ENCODE results near the gene ZDHHC15. TPM values are rescaled to one million over a fixed set of nuclear protein-coding genes. Genes with fewer than 3 reads are reported as not detected.
"Not testable (repeated sequence)": the region's sequence is repeated elsewhere in the genome, so short reads cannot be mapped to it uniquely, and the experiment has no call there.

ZDHHC15 gene
- polyA plus RNA-seq, 1 donor from 2014 or later, result 9.3 TPM

DNA sequence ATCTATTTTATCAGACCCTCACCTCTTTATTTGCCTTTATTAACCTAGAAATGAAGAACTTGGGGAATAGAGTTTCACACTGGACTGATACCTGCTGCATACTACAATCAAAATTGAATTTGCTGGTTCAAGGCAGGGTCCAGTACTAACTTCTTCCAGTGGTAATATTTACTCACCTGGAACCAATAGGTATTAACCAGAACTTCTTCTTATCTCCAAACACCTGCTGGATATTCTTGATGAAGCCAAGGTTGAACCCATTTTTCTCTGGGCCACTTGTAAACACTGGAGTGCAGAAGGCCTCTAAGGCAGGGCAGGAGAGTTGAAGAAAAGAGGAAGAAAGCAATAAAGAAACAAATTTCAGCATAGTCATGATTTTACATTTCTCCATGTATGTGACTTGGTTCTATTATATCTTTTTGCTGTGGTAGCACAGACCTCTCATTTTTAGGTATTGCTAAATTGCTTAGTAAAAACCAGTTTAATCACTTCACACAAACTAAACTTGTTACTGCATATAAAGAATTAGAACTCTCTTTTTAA is 101.1 kb downstream of the ZDHHC15 start:
- H3K27me3 ChIP-seq (ENCODE audit: insufficient read depth, low read depth, low read length), result no peaks in the 10 kb centered on the region
- TF ChIP-seq, protein P1, sequence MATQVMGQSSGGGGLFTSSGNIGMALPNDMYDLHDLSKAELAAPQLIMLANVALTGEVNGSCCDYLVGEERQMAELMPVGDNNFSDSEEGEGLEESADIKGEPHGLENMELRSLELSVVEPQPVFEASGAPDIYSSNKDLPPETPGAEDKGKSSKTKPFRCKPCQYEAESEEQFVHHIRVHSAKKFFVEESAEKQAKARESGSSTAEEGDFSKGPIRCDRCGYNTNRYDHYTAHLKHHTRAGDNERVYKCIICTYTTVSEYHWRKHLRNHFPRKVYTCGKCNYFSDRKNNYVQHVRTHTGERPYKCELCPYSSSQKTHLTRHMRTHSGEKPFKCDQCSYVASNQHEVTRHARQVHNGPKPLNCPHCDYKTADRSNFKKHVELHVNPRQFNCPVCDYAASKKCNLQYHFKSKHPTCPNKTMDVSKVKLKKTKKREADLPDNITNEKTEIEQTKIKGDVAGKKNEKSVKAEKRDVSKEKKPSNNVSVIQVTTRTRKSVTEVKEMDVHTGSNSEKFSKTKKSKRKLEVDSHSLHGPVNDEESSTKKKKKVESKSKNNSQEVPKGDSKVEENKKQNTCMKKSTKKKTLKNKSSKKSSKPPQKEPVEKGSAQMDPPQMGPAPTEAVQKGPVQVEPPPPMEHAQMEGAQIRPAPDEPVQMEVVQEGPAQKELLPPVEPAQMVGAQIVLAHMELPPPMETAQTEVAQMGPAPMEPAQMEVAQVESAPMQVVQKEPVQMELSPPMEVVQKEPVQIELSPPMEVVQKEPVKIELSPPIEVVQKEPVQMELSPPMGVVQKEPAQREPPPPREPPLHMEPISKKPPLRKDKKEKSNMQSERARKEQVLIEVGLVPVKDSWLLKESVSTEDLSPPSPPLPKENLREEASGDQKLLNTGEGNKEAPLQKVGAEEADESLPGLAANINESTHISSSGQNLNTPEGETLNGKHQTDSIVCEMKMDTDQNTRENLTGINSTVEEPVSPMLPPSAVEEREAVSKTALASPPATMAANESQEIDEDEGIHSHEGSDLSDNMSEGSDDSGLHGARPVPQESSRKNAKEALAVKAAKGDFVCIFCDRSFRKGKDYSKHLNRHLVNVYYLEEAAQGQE (IDR thresholded peaks at IDR 0.05; ENCODE audit: borderline replicate concordance), result no peak
- TF ChIP-seq POLR2AphosphoS5 (IDR thresholded peaks at IDR 0.05) (no peak), EP300 (conservative IDR thresholded peaks at IDR 0.05; ENCODE audit: poor library complexity, severe bottlenecking) (no peak), MXI1 (conservative IDR thresholded peaks at IDR 0.05; ENCODE audit: poor library complexity, severe bottlenecking) (no peak), EZH2 (IDR thresholded peaks at IDR 0.05; ENCODE audit: borderline replicate concordance, insufficient read depth, low read length, poor library complexity, severe bottlenecking) (no peak), RAD21 (conservative IDR thresholded peaks at IDR 0.05) (no peak), SMC3 (conservative IDR thresholded peaks at IDR 0.05; ENCODE audit: poor library complexity) (no peak), TAF1 (IDR thresholded peaks at IDR 0.05; ENCODE audit: low read depth) (no peak)
- TF ChIP-seq, protein P2, sequence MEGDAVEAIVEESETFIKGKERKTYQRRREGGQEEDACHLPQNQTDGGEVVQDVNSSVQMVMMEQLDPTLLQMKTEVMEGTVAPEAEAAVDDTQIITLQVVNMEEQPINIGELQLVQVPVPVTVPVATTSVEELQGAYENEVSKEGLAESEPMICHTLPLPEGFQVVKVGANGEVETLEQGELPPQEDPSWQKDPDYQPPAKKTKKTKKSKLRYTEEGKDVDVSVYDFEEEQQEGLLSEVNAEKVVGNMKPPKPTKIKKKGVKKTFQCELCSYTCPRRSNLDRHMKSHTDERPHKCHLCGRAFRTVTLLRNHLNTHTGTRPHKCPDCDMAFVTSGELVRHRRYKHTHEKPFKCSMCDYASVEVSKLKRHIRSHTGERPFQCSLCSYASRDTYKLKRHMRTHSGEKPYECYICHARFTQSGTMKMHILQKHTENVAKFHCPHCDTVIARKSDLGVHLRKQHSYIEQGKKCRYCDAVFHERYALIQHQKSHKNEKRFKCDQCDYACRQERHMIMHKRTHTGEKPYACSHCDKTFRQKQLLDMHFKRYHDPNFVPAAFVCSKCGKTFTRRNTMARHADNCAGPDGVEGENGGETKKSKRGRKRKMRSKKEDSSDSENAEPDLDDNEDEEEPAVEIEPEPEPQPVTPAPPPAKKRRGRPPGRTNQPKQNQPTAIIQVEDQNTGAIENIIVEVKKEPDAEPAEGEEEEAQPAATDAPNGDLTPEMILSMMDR (IDR thresholded peaks at IDR 0.05; ENCODE audit: poor library complexity, severe bottlenecking), result no peak
- no peak overlapping the region for H3K4me3 ChIP-seq (ENCODE audit: low read length)
- no peaks in the 10 kb centered on the region for H3F3A ChIP-seq (ENCODE audit: insufficient read depth, low read length, poor library complexity, severe bottlenecking)
- H3K9me3 ChIP-seq (ENCODE audit: low read length), result no peaks in the 10 kb centered on the region
- no peaks in the 10 kb centered on the region for H3K36me3 ChIP-seq (ENCODE audit: insufficient read depth, low read length)
- H3K9ac ChIP-seq (ENCODE audit: low read length), result no peak overlapping the region
- H2AFZ ChIP-seq (ENCODE audit: low read depth, low read length), result no peak overlapping the region
- H3K9me2 ChIP-seq (ENCODE audit: insufficient read depth, low read length), result no peaks in the 10 kb centered on the region
- H3K27ac ChIP-seq (ENCODE audit: low read length), result no peak overlapping the region
- no peaks in the 10 kb centered on the region for H4K20me1 ChIP-seq (ENCODE audit: insufficient read depth)
- no peaks in the 10 kb centered on the region for H3K79me2 ChIP-seq (replicated peaks; ENCODE audit: insufficient read depth, low read length)
- no peak overlapping the region for H3K4me2 ChIP-seq (ENCODE audit: low read length)

DNA sequence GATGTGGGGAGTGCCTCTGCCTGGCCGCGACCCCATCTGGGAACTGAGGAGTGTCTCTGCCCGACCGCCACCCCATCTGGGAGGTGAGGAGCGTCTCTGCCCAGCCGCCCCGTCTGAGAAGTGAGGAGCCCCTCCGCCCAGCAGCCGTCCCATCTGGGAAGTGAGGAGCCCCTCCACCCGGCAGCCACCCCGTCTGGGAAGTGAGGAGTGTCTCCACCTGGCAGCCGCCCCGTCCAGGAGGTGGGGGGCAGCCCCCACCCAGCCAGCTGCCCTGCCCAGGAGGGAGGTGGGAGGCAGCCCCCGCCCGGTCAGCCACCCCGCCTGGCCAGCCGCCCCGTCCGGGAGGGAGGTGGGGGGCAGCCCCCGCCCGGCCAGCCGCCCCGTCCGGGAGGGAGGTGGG is 115.7 kb downstream of the ZDHHC15 start:
- not testable (repeated sequence) for H3K9me2 ChIP-seq (ENCODE audit: insufficient read depth, low read length); H3K9me3 ChIP-seq (ENCODE audit: low read length); H4K20me1 ChIP-seq (ENCODE audit: insufficient read depth); H3K27ac ChIP-seq (ENCODE audit: low read length); H3K79me2 ChIP-seq (replicated peaks; ENCODE audit: insufficient read depth, low read length); H3K4me2 ChIP-seq (ENCODE audit: low read length); H3F3A ChIP-seq (ENCODE audit: insufficient read depth, low read length, poor library complexity, severe bottlenecking); H3K9ac ChIP-seq (ENCODE audit: low read length); H3K4me3 ChIP-seq (ENCODE audit: low read length); H3K27me3 ChIP-seq (ENCODE audit: insufficient read depth, low read depth, low read length); H2AFZ ChIP-seq (ENCODE audit: low read depth, low read length); H3K36me3 ChIP-seq (ENCODE audit: insufficient read depth, low read length)

DNA sequence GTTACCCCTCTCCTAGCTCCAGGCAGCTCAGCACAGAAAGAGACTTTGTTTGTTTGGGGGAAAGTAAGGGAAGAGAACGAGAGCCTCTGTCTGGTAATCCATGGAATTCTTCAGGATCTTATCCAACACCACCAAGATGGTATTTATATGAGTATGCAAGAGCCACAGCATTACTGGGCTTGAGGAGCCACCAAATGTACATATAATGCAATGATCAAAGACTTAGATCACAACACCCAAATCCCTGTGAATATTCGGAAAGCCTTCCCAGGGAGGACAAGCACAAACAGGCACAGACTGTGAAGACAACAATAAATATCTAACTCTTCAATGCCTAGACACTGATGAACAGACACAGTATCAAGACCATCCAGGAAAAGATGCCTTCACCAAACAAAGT is 132.4 kb downstream of the ZDHHC15 start:
- no peaks in the 10 kb centered on the region for H3K36me3 ChIP-seq (ENCODE audit: insufficient read depth, low read length)
- H3K9ac ChIP-seq (ENCODE audit: low read length), result no peak overlapping the region
- no peak overlapping the region for H3K27ac ChIP-seq (ENCODE audit: low read length)
- no peak overlapping the region for H2AFZ ChIP-seq (ENCODE audit: low read depth, low read length)
- H3K9me3 ChIP-seq (ENCODE audit: low read length), result no peaks in the 10 kb centered on the region
- no peaks in the 10 kb centered on the region for H3K27me3 ChIP-seq (ENCODE audit: insufficient read depth, low read depth, low read length)
- no peaks in the 10 kb centered on the region for H3K9me2 ChIP-seq (ENCODE audit: insufficient read depth, low read length)
- TF ChIP-seq, protein P1 (IDR thresholded peaks at IDR 0.05; ENCODE audit: borderline replicate concordance), result no peak
- TF ChIP-seq RAD21 (conservative IDR thresholded peaks at IDR 0.05), result no peak
- no peak for TF ChIP-seq MXI1 (conservative IDR thresholded peaks at IDR 0.05; ENCODE audit: poor library complexity, severe bottlenecking)
- no peak for TF ChIP-seq EP300 (conservative IDR thresholded peaks at IDR 0.05; ENCODE audit: poor library complexity, severe bottlenecking)
- no peak for TF ChIP-seq SMC3 (conservative IDR thresholded peaks at IDR 0.05; ENCODE audit: poor library complexity)
- TF ChIP-seq EZH2 (IDR thresholded peaks at IDR 0.05; ENCODE audit: borderline replicate concordance, insufficient read depth, low read length, poor library complexity, severe bottlenecking), result no peak
- H3K4me2 ChIP-seq (ENCODE audit: low read length), result no peak overlapping the region
- H4K20me1 ChIP-seq (ENCODE audit: insufficient read depth), result no peaks in the 10 kb centered on the region
- H3K79me2 ChIP-seq (replicated peaks; ENCODE audit: insufficient read depth, low read length), result no peaks in the 10 kb centered on the region
- H3K4me3 ChIP-seq (ENCODE audit: low read length), result no peak overlapping the region
- H3F3A ChIP-seq (ENCODE audit: insufficient read depth, low read length, poor library complexity, severe bottlenecking), result no peaks in the 10 kb centered on the region

Data from neural cell (in vitro differentiated cells).